Heart right ventricle (tissue), 16 donors: Measurements from ENCODE around the gene PRUNE1. TPM values are rescaled to one million over a fixed set of nuclear protein-coding genes. Genes with fewer than 3 reads are reported as not detected.

Source experiments
- ATAC-seq, 8 donors: fragments of 200-7000 bp; cut with Tn5 transposase; one replicate each; pipeline ENCODE4 v1.9.1; 2020; ENCODE audit warnings: mild to moderate bottlenecking in 8 of 8, moderate library complexity in 8 of 8, moderate number of reproducible peaks in 1 of 8
- DNase-seq, 2 donors: peaks; one replicate each; pipeline ENCODE4 v3.0.0-alpha.2; 2020
- H3K27ac ChIP-seq, 10 donors: fragments of 200-600 bp; sonication (generic) in 2 of 10; one replicate each; pipeline versions ENCODE4 v1.5.0 to v1.8.0; 2020 to 2022; ENCODE audit warnings: mild to moderate bottlenecking in 3 of 10
- H3K27me3 ChIP-seq, 7 donors: fragments of 200-600 bp; one replicate each; pipeline ENCODE4 v1.8.0; 2021 to 2022; ENCODE audit warnings: mild to moderate bottlenecking in 2 of 7
- H3K36me3 ChIP-seq, 9 donors: fragments of 200-600 bp; sonication (generic) in 1 of 9; one replicate each; pipeline versions ENCODE4 v1.5.0 to v1.8.0; 2020 to 2022; ENCODE audit warnings: mild to moderate bottlenecking in 2 of 9
- H3K4me1 ChIP-seq, 9 donors: fragments of 200-600 bp; sonication (generic) in 1 of 9; one replicate each; pipeline versions ENCODE4 v1.5.0 to v1.8.0; 2020 to 2022; ENCODE audit warnings: mild to moderate bottlenecking in 4 of 9
- H3K4me3 ChIP-seq, 10 donors: fragments of 200-600 bp; sonication (generic) in 2 of 10; one replicate each; pipeline versions ENCODE4 v1.5.0 to v1.8.0; 2020 to 2022; ENCODE audit warnings: mild to moderate bottlenecking in 7 of 10, moderate library complexity in 2 of 10
- H3K9me3 ChIP-seq, 11 donors: fragments of 200-600 bp in 10 of 11; sonication (generic) in 2 of 11; one replicate each; pipeline versions ENCODE4 v1.5.0 to v1.8.0; 2013 to 2022; ENCODE audit warnings: mild to moderate bottlenecking in 2 of 11, control low read depth in 1 of 11, moderate library complexity in 1 of 11
- CTCF ChIP-seq, 9 donors: fragments of 200-600 bp; sonication (generic) in 2 of 9; IDR thresholded peaks; one replicate each; pipeline versions ENCODE4 v1.5.0 to v1.8.0; 2021 to 2022; ENCODE audit warnings: antibody characterized with exemption in 9 of 9, mild to moderate bottlenecking in 5 of 9, moderate library complexity in 1 of 9
- WGBS, 2 donors: extraction: QIAGEN DNeasy Blood & Tissue Kit; methylation state at CpG; one replicate each; pipeline ENCODE4 v1.1.7; 2013; ENCODE audit warnings: inconsistent platforms in 1 of 2; 5-methylcytosine and 5-hydroxymethylcytosine counted together
- intact Hi-C, 10 donors: fragments of 100-400 bp; cut with DNase I; formaldehyde crosslinking; loops; one replicate each; pipeline versions ENCODE4 v1.11.1 to v1.14.2; 2022
- polyA plus RNA-seq, 2 donors: library from polyadenylated mRNA; stranded (reverse); fragments of 200-250 nt; gene quantifications; one replicate each; pipeline ENCODE4 v1.2.3, GENCODE V29; 2013
- total RNA-seq, 10 donors: library from RNA; stranded (reverse); fragmentation: NEBNext Ultra II Directional in 3 of 10; extraction: Animal tissue kit (Norgen Biotek cat#: 25700) in 3 of 10; gene quantifications; one replicate each; pipeline versions ENCODE4 v1.2.1 to v1.2.4, GENCODE V29; 2021 to 2023
- donor health status: Arrhythmogenic right ventricular cardiomyopathy.
- donor health status: ischemic (EF 13 %, LVEDD 7.1; RV severe dilation, severe dysfunction).
- donor health status: healthy with polysubstance abuse.
- donor health status: DM: no; HTN: yes; CAD: no.
- donor health status: DM: no; HTN: no; CAD: no.
- donor health status: ischemic (EF 25% LVEDD 6.9; RV normal size, moderate dysfunction).
- donor health status: ischemic (EF 25% LVEDD 5.7; RV mildly dilated, moderate dysfunction).
- donor health status: healthy.
- donor health status: DM: yes; HTN: yes; CAD: no.
- donor health status: Ischemic cardiomyopathy.
- donor health status: ischemic (EF 35%, LVEDD 5.7; RV mildly dilated, moderate dysfunction).
- donor health status: nonischemic (EF 11% LVEDD 7.7; RV severe dilation, severe dysfunction).
- donor health status: DM: yes; HTN: yes; CAD: no.
- donor health status: PGD.
- donor health status: ischemic (EF 29% LVEDD 5.4; RV normal size, mild dysfunction).
- donor health status: nonischemic (EF 23%, LVEDD 6.1; RV moderate dilation, normal function).

The PRUNE1 gene
- total and polyA plus RNA-seq, 12 donors: 11.5 to 50.1 (median 43.9) TPM

- Histone ChIP-seq H3K27me3 (no peaks in the 10 kb centered on the region), H3K27ac (peak overlapping the region in 1 of 10 donors; percentile 26), H3K36me3 (peaks cover 0 to 100% (median 83%) of the 10 kb centered on the region in 9 donors), H3K4me1 (peaks cover 0 to 4% (median 0%) of the 10 kb centered on the region in 9 donors), H3K9me3 (no peaks in the 10 kb centered on the region), H3K4me3 (no peak overlapping the region)
- no peak for DNase-seq
- ATAC-seq: no peak
- no peak for TF ChIP-seq CTCF (IDR thresholded peaks at IDR 0.05)
- intact Hi-C loops: no loop called here
- 93 to 98% methylated on average over 10 of the region's 10 CpGs for WGBS, 2 donors
Observed at GRCh38 chr1:150963321-150964163, 44.7 kb upstream of the PRUNE1 start.

- no peak for DNase-seq
- intact Hi-C loops: no loop called here
- H3K9me3 ChIP-seq: no peaks in the 10 kb centered on the region
- no peaks in the 10 kb centered on the region for H3K27me3 ChIP-seq
- TF ChIP-seq CTCF (IDR thresholded peaks at IDR 0.05): no peak
- 72 to 81% methylated on average over 5 of the region's 5 CpGs for WGBS, 2 donors
- peak overlapping the region in 1 of 10 donors; percentile 21 for H3K27ac ChIP-seq
- no peak overlapping the region for H3K4me3 ChIP-seq
- H3K36me3 ChIP-seq: peaks cover 0 to 100% (median 79%) of the 10 kb centered on the region in 9 donors
- ATAC-seq: no peak
- H3K4me1 ChIP-seq: peaks cover 0 to 4% (median 0%) of the 10 kb centered on the region in 9 donors
Observed at GRCh38 chr1:150964164-150964489, 44.1 kb upstream of the PRUNE1 start.

- intact Hi-C loops: no loop called here
- Histone ChIP-seq H3K4me1 (peaks cover 3 to 14% (median 11%) of the 10 kb centered on the region in 9 donors), H3K27ac (no peak overlapping the region), H3K9me3 (no peaks in the 10 kb centered on the region), H3K27me3 (no peaks in the 10 kb centered on the region), H3K36me3 (peaks cover 0 to 88% (median 71%) of the 10 kb centered on the region in 9 donors), H3K4me3 (no peak overlapping the region)
- ATAC-seq: no peak
- no peak for TF ChIP-seq CTCF (IDR thresholded peaks at IDR 0.05)
- DNase-seq: no peak
- 88 to 92% methylated on average over 4 of the region's 4 CpGs for WGBS, 2 donors
Observed at GRCh38 chr1:150965605-150966004, 42.6 kb upstream of the PRUNE1 start.

- Histone ChIP-seq H3K36me3 (peaks cover 0 to 84% (median 67%) of the 10 kb centered on the region in 9 donors), H3K9me3 (no peaks in the 10 kb centered on the region), H3K4me1 (peaks cover 6 to 18% (median 15%) of the 10 kb centered on the region in 9 donors), H3K27me3 (no peaks in the 10 kb centered on the region), H3K4me3 (no peak overlapping the region), H3K27ac (no peak overlapping the region)
- ATAC-seq (no peak), DNase-seq (no peak)
- WGBS, 2 donors: 70 to 83% methylated on average over 6 of the region's 6 CpGs
- TF ChIP-seq CTCF (IDR thresholded peaks at IDR 0.05): no peak
- intact Hi-C loops: no loop called here
Observed at GRCh38 chr1:150966011-150966410, 42.2 kb upstream of the PRUNE1 start.
